Smooth muscle cell (in vitro differentiated cells): ENCODE results near the gene TEK. TPM values are rescaled to one million over a fixed set of nuclear protein-coding genes. Genes with fewer than 3 reads are reported as not detected.

Experiments
- DNase-seq: peaks from one replicate; lab custom pipeline; 2025; ENCODE audit not compliant: unreplicated experiment; lab: John Stamatoyannopoulos, UW
- H2AFZ ChIP-seq: fragments of 200-600 bp; sonication (generic); 2 replicates; pipeline ENCODE4 v1.6.0; 2016; ENCODE audit warnings: antibody characterized with exemption, low read depth, mild to moderate bottlenecking
- H3F3A ChIP-seq: fragments of 200-600 bp; sonication (generic); 2 replicates; pipeline ENCODE4 v1.6.0; 2017; ENCODE audit warnings: antibody characterized with exemption, low read depth
- H3K27ac ChIP-seq: fragments of 200-600 bp; sonication (generic); 2 replicates; pipeline ENCODE4 v1.5.1; 2016; ENCODE audit warnings: low read depth, mild to moderate bottlenecking
- H3K27me3 ChIP-seq: fragments of 200-600 bp; sonication (generic); 2 replicates; pipeline ENCODE4 v1.6.1; 2016; ENCODE audit warnings: low read depth, mild to moderate bottlenecking
- H3K36me3 ChIP-seq: fragments of 200-600 bp; sonication (generic); 2 replicates; pipeline ENCODE4 v1.5.1; 2016; ENCODE audit warnings: low read depth
- H3K4me1 ChIP-seq: fragments of 200-600 bp; sonication (generic); 2 replicates; pipeline ENCODE4 v1.5.1; 2016; ENCODE audit warnings: low read depth
- H3K4me2 ChIP-seq: fragments of 200-600 bp; sonication (generic); 2 replicates; pipeline ENCODE4 v1.6.0; 2016; ENCODE audit warnings: mild to moderate bottlenecking
- H3K4me3 ChIP-seq: fragments of 200-600 bp; sonication (generic); 2 replicates; pipeline ENCODE4 v1.5.1; 2016; ENCODE audit warnings: mild to moderate bottlenecking
- H3K79me2 ChIP-seq: fragments of 200-600 bp; sonication (generic); 2 replicates; pipeline ENCODE4 v1.6.0; 2016; ENCODE audit warnings: low read depth, mild to moderate bottlenecking
- H3K9ac ChIP-seq: fragments of 200-600 bp; sonication (generic); 2 replicates; pipeline ENCODE4 v1.6.0; 2016; ENCODE audit warnings: low read depth
- H3K9me3 ChIP-seq: fragments of 200-600 bp; sonication (generic); replicated peaks from 2 replicates; pipeline ENCODE4 v1.5.1; 2016; ENCODE audit warnings: low read depth
- H4K20me1 ChIP-seq: fragments of 200-600 bp; sonication (generic); 2 replicates; pipeline ENCODE4 v1.6.0; 2016; ENCODE audit warnings: low read depth
- WGBS: methylation state at CpG from one replicate; pipeline ENCODE4 v1.1.7; 2016; ENCODE audit warnings: low lambda C conversion rate; 5-methylcytosine and 5-hydroxymethylcytosine counted together
- polyA plus RNA-seq: library from polyadenylated mRNA; unstranded; fragments of >200 nt; fragmentation: Nextera tagmentation; extraction: Ambion mirVana; gene quantifications from 2 replicates; pipeline ENCODE4 v1.2.1, GENCODE V29; 2016
- small RNA-seq: library from RNA; depleted of rRNA; stranded (forward); fragments of <200 nt; gene quantifications from one replicate; pipeline ENCODE3, GENCODE V24; 2014
- total RNA-seq: library from RNA; depleted of rRNA; stranded (reverse); fragments of >200 nt; gene quantifications from 2 replicates; pipeline ENCODE4 v1.2.3, GENCODE V29; 2014
- TF ChIP-seq, protein P1 (sequence below): fragments of 200-600 bp; sonication (generic); IDR thresholded peaks from 2 replicates; pipeline ENCODE4 v1.5.1; 2017; ENCODE audit warnings: borderline replicate concordance, mild to moderate bottlenecking, antibody characterized with exemption; ENCODE audit not compliant: insufficient read depth, poor library complexity, severe bottlenecking

TEK gene
- total and polyA plus RNA-seq, 2 experiments from 2014 or later, result 36.0 to 58.9 TPM

DNA sequence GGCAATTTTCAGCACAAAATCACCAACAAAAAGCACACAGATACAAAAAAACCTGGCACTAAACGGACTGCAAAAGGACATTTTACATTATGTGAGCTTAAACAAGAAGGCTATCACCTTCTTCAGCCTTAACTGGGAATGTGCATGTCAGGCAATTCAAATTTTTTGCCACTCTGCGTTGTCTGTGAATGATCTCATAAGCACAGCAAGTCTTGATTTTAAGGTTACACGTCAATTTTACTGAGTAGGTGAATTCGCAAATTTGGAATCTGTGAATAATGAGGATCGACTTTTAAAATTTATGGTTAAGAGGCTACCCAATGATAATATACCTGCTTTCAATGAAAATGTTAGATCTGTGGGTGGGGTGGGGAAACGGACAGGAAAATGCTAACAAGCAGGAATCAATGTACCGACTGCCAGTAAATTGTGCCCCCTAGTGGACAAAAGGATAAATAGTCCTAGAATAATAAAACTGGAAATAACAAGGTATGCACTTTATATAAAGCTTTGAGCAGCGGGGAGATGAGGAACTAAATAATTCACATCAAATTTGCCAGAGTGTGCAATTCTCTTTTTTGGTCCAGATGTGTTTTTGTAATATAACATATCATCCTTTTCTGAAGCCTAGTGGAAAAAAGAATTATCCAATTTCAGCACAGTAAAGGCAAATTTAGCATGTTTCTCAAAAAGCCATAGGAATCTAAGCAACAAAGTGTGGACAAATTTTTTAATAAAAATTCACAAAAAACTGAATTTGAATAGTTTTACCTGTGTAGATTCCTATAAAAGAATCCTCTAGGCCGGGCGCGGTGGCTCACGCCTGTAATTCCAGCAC is 167.4 kb downstream of the TEK start:
- no peaks in the 10 kb centered on the region for H3F3A ChIP-seq
- H3K4me3 ChIP-seq, result peak overlapping the region; percentile 42
- TF ChIP-seq, protein P1, sequence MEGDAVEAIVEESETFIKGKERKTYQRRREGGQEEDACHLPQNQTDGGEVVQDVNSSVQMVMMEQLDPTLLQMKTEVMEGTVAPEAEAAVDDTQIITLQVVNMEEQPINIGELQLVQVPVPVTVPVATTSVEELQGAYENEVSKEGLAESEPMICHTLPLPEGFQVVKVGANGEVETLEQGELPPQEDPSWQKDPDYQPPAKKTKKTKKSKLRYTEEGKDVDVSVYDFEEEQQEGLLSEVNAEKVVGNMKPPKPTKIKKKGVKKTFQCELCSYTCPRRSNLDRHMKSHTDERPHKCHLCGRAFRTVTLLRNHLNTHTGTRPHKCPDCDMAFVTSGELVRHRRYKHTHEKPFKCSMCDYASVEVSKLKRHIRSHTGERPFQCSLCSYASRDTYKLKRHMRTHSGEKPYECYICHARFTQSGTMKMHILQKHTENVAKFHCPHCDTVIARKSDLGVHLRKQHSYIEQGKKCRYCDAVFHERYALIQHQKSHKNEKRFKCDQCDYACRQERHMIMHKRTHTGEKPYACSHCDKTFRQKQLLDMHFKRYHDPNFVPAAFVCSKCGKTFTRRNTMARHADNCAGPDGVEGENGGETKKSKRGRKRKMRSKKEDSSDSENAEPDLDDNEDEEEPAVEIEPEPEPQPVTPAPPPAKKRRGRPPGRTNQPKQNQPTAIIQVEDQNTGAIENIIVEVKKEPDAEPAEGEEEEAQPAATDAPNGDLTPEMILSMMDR, result peak; percentile 79
- no peak overlapping the region for H3K9ac ChIP-seq
- H3K4me1 ChIP-seq, result no peaks in the 10 kb centered on the region
- H4K20me1 ChIP-seq, result no peaks in the 10 kb centered on the region
- WGBS, result 44% methylated on average over 12 of the region's 12 CpGs
- H3K4me2 ChIP-seq, result peak overlapping the region; percentile 80
- peak overlapping the region; percentile 88 for H2AFZ ChIP-seq
- H3K9me3 ChIP-seq, result no peaks in the 10 kb centered on the region
- H3K79me2 ChIP-seq, result no peaks in the 10 kb centered on the region
- DNase-seq, result no peak
- H3K36me3 ChIP-seq, result no peaks in the 10 kb centered on the region
- no peak overlapping the region for H3K27ac ChIP-seq
- H3K27me3 ChIP-seq, result no peaks in the 10 kb centered on the region

DNA sequence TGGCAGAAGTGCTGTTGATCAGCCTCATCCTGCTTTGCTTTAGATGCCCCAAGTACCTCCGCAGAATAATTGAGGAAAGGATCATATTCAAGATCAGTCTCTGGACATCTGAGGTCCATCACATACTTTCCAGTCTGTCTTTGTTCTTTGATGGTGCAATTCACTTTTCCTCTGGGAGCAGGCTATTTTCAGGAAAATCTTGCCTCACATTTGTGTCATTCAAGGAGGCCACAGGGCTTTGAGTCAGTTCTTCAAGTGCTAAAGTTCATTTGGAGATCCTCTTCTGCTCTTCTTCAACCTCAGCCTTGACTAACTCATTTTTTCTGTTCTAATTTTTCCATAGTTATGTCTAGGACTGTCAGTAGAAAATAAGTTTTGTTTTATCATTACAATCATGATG is 169.3 kb downstream of the TEK start:
- no peak overlapping the region for H3K4me3 ChIP-seq
- H3K4me1 ChIP-seq, result no peaks in the 10 kb centered on the region
- no peaks in the 10 kb centered on the region for H3K9me3 ChIP-seq
- DNase-seq, result no peak
- WGBS, result 93% methylated on average over 1 of the region's 1 CpG
- no peaks in the 10 kb centered on the region for H3K36me3 ChIP-seq
- no peak overlapping the region for H3K4me2 ChIP-seq
- no peaks in the 10 kb centered on the region for H4K20me1 ChIP-seq
- H3F3A ChIP-seq, result no peaks in the 10 kb centered on the region
- H3K27me3 ChIP-seq, result no peaks in the 10 kb centered on the region
- H3K27ac ChIP-seq, result no peak overlapping the region
- TF ChIP-seq, protein P1, result no peak
- no peak overlapping the region for H2AFZ ChIP-seq
- H3K9ac ChIP-seq, result no peak overlapping the region
- H3K79me2 ChIP-seq, result no peaks in the 10 kb centered on the region

DNA sequence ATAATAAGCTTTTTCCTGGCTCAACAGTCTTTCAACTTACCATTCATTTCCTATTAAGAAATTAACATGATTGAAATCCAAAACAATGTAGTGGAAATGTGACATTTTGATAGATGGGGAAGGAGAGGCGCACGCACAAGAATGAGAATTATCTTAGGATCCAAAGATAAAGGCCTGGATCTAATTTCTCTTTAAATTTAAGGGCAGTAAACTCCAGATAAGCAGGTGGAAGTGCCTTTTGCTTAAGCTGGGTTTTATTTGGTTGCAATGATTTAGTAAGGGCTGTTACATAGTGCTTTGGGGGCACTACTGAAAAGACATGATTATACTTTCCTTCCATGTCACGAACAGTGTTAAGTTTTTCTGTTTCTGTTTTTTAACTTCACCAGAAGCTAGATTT is 170.6 kb downstream of the TEK start:
- Histone ChIP-seq H3K4me3 (no peak overlapping the region), H3K9me3 (no peaks in the 10 kb centered on the region), H2AFZ (no peak overlapping the region), H3K79me2 (no peaks in the 10 kb centered on the region), H3K36me3 (no peaks in the 10 kb centered on the region), H3K4me1 (no peaks in the 10 kb centered on the region), H3K4me2 (no peak overlapping the region), H3K27ac (no peak overlapping the region), H4K20me1 (no peaks in the 10 kb centered on the region), H3K9ac (no peak overlapping the region), H3K27me3 (peaks cover 4% of the 10 kb centered on the region), H3F3A (no peaks in the 10 kb centered on the region)
- 88% methylated on average over 3 of the region's 3 CpGs for WGBS
- DNase-seq, result no peak
- TF ChIP-seq, protein P1, result no peak

Small RNA genes lying within 50 kb of the gene (small RNA-seq; reads per million reads assigned to genes)
- gene AL355433.1 (not detected), gene RNA5SP280 (not detected)

Other genes starting within 250 kb of the TEK start
- 18.7 and 31.6 TPM in 2 replicates for gene CAAP1, start 216.4 kb upstream of the TEK start, total RNA-seq
- gene CAAP1, start 216.4 kb upstream of the TEK start, polyA plus RNA-seq, result 15.1 and 18.4 TPM in 2 replicates
- gene PLAA, start 162.0 kb upstream of the TEK start, total RNA-seq, result 30.3 and 37.7 TPM in 2 replicates
- gene PLAA, start 162.0 kb upstream of the TEK start, polyA plus RNA-seq, result 31.2 and 32.3 TPM in 2 replicates
- gene IFT74, start 152.8 kb upstream of the TEK start, total RNA-seq, result 12.5 and 25.5 TPM in 2 replicates
- gene IFT74, start 152.8 kb upstream of the TEK start, polyA plus RNA-seq, result 10.9 and 11.8 TPM in 2 replicates
- gene LRRC19, start 103.6 kb upstream of the TEK start, total RNA-seq, result not detected in 2 replicates
- gene LRRC19, start 103.6 kb upstream of the TEK start, polyA plus RNA-seq, result 0.06 and 0.26 TPM in 2 replicates
- not detected in 2 replicates for gene EQTN, start 187.9 kb downstream of the TEK start, total RNA-seq
- gene EQTN, start 187.9 kb downstream of the TEK start, polyA plus RNA-seq, result not detected in 2 replicates